HG02763 (cell line): ENCODE results near the gene PLCD1.
"Not testable (repeated sequence)": the region's sequence is repeated elsewhere in the genome, so short reads cannot be mapped to it uniquely, and the experiment has no call there.

Experiments
- ATAC-seq: cut with Tn5 transposase; IDR thresholded peaks from one replicate; pipeline ENCODE4 v1.9.1; 2021; ENCODE audit warnings: mild to moderate bottlenecking, moderate library complexity; ENCODE audit not compliant: unreplicated experiment

Gene PLCD1

GRCh38 chr3:38038447-38038911 lies 9.0 kb upstream of the PLCD1 start:
- no peak for ATAC-seq

GRCh38 chr3:38036906-38037305 lies 7.5 kb upstream of the PLCD1 start:
- ATAC-seq = no peak

GRCh38 chr3:38036286-38036685 lies 6.8 kb upstream of the PLCD1 start:
- no peak for ATAC-seq

GRCh38 chr3:38034335-38034734 lies 4.9 kb upstream of the PLCD1 start:
- not testable (repeated sequence) for ATAC-seq

- not testable (repeated sequence) for ATAC-seq
Observed at GRCh38 chr3:38033586-38033985, 4.1 kb upstream of the PLCD1 start.

DNA sequence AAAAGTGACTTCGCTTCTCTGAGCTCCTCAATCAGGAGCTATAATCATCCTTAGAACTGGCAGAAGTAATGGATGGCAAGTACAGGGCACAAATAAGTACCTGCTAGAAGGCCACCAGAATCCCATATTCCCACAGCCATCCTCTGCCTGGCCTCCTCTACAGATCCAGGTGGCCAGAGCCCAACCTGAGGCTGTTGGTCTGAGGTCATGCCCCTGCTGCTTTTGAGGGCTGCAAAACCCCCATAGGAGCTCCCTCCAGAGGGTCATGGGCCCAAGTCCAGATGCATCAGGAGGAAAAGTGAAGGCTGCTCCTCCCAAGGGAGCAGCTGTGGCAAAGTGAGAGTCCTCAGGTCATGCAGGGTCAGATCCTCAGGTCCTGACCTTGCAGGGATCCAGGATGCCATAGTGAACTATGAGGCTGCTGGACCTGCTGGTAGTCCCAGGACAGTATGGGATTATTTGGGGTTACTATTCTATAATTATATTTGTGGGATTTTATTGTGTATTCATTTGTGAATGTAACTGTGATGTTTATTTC lies 3.0 kb upstream of the PLCD1 start:
- ATAC-seq = no peak

- no peak for ATAC-seq
Observed at GRCh38 chr3:38031022-38031994, 1.9 kb upstream of the PLCD1 start.

GRCh38 chr3:38030126-38031021 lies 932 bp upstream of the PLCD1 start:
- no peak for ATAC-seq

DNA sequence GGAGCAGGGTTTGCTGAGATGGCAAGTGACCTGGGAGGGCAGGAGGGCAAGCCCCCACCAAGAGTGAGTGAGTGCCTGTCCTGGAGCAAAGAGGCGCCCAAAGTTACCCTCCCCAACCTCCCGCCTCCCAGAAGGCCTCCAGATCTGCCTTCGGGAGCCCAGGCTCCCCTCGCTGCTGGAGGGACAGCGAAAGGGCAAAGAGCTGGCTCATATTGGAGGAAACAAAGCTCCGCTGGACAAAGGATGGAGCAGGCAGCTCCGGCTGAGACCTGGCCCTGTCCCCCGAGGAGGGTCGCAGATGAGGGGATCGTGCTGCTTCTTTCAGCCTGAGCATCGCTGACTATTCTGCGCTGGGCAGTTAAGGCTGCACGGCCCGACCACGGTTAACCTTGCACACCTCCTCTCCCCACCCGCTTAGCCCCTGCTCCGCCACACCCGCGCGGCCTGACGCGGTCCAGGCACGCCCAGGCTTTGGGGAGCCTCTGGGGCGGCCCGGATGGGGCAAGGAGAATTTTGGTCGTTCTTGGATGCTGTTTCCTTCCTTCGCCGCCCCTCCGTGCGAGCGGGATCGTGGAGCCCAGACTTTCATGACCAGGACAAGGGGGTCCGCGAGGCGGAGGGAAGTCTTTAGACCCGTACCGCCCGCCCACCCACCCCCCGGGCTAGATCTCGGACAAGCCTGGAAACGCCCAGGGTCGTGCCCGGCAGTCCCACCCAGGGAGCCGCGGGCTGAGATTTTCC lies 651 bp downstream of the PLCD1 start:
- no peak for ATAC-seq

DNA sequence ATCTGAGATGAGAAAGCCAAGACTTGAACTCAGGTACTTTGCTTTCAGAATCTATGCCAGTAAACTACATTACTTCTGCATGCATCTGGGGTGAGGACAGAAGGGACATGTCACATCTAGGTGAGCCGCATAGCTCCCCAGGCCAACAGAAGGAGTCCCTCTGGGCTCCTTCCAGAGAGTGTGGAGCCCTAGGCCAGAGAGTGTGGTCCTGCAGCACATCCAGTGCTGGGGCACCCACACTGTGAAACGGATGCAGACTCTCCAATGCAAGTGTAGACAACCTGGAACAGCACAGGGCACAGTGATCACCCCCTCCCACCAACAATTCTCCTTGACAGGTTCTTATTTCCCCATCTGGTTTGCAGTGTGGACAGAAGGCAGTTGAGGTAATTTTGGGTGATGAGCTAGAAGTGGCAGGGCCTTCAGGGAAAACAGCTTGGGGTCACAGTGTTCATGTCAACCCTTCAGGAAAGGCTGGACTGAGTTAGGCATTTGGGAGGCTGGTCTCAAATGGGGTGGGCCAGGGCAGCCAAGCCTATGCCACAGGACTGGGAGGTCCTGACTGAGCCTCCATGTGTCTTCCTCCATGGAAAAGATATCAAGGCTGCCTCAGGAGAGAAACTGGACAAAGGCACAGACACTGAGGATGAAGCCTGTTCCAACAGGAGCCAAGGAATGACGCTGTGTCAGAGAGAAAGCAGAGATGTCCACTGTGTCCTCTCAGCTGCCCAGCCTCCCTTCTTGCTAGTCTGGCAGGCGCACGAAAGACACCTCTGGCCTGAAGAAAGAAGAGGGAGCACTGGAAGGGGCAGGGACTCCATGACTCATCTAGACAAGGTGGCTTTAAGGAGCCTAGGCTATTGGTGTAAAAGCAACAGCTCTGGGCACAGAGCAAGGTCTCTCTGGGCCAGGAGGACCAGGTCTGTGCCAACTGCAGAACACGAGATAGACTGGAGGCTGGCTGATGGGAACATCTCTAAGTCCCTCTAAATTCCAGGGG lies 1.7 kb downstream of the PLCD1 start:
- ATAC-seq = no peak

GRCh38 chr3:38026856-38027255 lies 2.6 kb downstream of the PLCD1 start:
- no peak for ATAC-seq

DNA sequence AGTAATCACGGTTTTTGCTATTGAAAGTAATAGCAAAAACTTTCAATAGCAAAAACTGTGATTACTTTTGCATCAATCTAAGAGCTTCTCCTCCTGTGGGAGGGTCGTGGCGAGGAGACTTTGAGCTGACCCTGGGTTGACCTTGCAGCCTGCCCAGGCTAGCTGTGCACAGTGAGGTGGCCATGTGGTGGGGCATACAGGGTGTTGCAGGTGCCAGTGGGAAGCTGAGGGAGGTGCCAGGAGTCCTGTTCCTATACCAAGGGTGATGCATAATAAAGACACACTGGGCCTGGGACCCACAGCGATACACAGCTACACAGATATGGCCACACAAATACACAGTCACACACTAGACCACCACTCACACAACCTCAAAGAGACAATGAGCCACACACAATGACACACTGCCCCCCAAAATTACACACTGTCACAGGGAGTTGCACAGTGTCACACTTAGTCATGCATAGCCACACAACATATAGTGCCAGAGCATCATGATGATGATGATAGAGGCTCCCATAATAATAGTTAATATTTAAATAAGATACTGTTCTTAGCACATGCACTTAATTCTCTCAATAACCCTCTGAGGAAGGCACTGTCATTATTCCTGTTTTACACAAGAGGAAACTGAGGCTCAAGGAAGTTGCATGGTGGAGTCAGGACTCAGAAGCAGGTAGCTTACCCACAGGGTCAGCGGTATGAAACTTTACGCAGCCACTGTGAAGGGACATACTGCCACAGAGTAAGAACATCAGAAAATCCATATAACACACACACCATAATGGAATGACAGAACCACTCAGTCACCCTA lies 6.3 kb downstream of the PLCD1 start:
- no peak for ATAC-seq

GRCh38 chr3:38022301-38022700 lies 7.1 kb downstream of the PLCD1 start:
- no peak for ATAC-seq

DNA sequence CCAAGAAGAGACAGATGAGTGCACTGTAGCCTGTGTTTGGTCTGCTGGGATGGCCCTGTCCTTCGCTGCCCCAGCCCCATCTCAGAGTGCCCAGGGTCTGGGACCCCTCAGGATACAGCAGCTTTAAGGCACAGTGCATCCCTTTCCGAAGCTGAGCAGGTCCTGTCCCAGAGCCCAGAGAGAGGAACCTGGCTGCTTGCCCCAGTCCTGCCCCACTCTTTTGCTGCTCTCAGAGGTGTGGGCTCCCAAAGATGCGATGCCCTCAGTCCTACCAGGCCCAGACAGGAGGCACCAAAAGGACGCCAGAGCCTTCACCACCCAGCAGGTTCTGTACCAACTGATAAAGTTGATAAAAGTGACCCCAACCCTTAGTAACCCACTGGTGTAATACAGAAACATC lies 8.2 kb downstream of the PLCD1 start:
- ATAC-seq = no peak

DNA sequence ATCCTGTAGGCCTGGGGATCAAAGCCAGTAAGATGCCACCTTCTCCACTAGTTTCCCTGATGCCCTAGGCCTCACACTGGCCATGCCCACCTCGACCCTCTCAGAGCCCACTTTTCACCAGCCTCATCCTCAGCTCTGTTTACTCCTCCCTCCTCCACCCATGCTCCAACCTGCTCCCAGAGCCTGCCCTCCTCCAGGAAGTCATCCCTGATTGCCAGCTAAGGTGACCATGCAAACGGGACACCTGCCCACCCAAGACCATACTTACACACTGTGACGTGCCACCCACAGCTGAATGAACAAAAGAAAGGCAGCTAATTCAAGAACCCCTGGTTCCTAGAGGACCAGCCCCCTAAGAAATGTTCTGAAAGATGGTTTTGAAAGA lies 9.1 kb downstream of the PLCD1 start:
- no peak for ATAC-seq

GRCh38 chr3:38019658-38020341 lies 9.6 kb downstream of the PLCD1 start:
- no peak for ATAC-seq

DNA sequence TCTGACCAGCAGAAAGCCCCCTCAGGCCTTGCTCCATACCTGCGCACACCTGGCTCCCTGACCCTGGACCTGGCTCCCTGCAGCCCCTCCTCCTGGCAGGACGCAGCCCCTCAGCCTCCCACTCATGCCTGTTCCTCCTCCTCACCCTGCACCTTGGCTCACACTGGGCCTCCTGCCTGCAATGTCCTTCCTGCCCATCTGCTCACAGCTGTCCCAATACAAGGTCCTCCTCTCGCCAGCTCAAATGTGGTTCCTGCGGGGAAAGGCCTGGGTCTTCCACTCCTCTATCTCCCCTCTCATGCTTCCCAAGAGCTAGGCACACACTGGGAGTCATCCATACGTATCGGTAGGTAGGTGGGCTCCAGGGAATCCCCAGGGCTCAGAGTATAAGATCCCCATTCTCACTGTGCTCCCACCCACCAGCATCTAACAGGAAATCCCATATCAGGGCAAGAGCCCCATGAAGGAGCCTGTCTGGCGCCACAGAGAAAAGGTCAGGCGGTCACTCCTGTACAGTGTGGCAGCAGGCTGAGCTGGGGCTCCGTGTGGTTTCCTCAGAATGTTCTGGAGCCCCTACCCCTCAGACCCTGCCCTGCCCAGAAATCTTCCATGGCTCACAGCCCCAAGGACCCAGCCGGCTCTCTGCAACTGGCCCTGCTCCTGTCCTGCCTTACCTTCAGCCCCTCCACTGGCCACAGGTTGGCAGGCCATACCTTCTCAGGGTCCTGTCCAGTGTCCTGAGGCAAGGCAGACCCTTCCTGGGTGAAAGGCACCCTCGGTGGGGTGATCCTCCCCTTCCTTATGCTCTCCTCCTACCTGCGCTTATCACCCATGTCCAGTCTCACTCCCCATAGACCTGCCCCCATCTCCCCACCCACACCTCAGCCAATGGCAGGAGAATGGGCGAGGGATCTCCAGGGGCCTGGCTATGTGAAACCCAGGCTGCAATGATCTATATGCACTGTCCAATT lies 10.9 kb downstream of the PLCD1 start:
- ATAC-seq = no peak
